ENCODE measurements around the gene LPAR1. TPM values are rescaled to one million over a fixed set of nuclear protein-coding genes. Genes with fewer than 3 reads are reported as not detected.

The LPAR1 gene
- total RNA-seq, 1 experiment from 2014 or later, result 0.21 TPM

DNA sequence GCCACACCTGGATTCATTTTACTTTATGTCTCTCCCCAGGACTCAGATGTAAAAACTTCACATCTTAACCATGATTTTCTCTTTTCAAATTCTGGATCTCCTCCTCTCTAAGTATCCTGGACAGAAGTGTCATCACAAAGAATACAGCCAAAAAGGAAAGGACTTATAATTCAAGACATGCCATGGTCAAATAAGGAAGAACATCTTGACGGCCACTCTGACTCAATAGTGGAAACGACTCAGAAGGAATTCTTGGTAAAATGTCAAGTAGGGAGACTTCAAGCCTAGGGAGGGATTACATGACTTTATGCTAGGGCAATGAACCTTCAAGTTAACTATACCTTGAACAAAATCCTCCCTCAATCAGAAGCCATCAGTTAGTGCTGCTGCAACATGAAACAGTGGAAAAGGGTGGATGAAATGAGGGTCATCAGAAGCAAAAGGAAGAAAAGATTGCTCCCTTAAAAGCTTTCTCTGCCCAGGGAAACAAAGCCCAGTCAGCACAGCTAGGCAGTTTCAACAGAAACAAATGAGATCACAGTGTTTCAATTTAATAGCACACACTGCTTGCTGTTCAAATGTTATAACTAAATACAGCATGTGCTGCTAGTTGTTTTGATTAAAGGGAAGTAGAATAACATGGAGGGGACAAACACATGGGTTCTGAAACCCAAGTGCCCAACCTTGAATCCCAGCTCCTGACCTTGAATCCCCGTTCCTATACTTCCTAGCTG is 101.4 kb downstream of the LPAR1 start:
- Mint-ChIP-seq H3K9me3 (ENCODE audit: unreplicated experiment) (no peaks in the 10 kb centered on the region), H3K4me3 (ENCODE audit: unreplicated experiment) (no peak overlapping the region), H3K36me3 (ENCODE audit: insufficient read depth, unreplicated experiment) (no peaks in the 10 kb centered on the region), H3K27ac (ENCODE audit: low read depth, unreplicated experiment) (no peak overlapping the region), H3K4me1 (ENCODE audit: insufficient read depth, unreplicated experiment) (peaks cover 6% of the 10 kb centered on the region), H3K27me3 (ENCODE audit: insufficient read depth, unreplicated experiment) (no peaks in the 10 kb centered on the region)
- ChIA-PET CTCF (no interaction called here), POLR2A (no interaction called here)
- DNase-seq (ENCODE audit: unreplicated experiment), result no peak
- intact Hi-C loops (cut with micrococcal nuclease), result no loop called here
- TF ChIP-seq, protein P1, sequence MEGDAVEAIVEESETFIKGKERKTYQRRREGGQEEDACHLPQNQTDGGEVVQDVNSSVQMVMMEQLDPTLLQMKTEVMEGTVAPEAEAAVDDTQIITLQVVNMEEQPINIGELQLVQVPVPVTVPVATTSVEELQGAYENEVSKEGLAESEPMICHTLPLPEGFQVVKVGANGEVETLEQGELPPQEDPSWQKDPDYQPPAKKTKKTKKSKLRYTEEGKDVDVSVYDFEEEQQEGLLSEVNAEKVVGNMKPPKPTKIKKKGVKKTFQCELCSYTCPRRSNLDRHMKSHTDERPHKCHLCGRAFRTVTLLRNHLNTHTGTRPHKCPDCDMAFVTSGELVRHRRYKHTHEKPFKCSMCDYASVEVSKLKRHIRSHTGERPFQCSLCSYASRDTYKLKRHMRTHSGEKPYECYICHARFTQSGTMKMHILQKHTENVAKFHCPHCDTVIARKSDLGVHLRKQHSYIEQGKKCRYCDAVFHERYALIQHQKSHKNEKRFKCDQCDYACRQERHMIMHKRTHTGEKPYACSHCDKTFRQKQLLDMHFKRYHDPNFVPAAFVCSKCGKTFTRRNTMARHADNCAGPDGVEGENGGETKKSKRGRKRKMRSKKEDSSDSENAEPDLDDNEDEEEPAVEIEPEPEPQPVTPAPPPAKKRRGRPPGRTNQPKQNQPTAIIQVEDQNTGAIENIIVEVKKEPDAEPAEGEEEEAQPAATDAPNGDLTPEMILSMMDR (IDR thresholded peaks at IDR 0.05; ENCODE audit: unreplicated experiment), result no peak
- no TSS peak for BruUV-seq (replicated peaks)

DNA sequence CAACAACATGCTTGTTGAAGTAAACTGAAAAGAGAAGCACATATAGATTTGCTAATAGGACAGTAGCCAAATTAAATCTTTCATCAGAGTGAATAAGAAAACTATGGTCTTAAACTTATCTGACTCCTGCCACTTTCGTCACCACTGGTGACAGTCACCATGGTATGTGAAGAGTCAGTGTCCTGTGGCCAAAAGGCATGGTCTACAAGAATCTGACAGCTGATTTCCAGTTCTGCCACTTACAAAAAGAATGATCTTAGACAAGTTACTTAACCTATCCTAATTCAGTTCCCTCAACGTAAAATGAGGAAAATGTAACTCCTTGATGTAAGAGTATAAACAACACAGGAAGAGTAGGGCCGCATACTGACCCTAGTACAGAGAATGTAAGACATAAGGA is 102.0 kb downstream of the LPAR1 start:
- Mint-ChIP-seq H3K4me3 (ENCODE audit: unreplicated experiment) (no peak overlapping the region), H3K9me3 (ENCODE audit: unreplicated experiment) (no peaks in the 10 kb centered on the region), H3K27me3 (ENCODE audit: insufficient read depth, unreplicated experiment) (no peaks in the 10 kb centered on the region), H3K36me3 (ENCODE audit: insufficient read depth, unreplicated experiment) (no peaks in the 10 kb centered on the region), H3K4me1 (ENCODE audit: insufficient read depth, unreplicated experiment) (peaks cover 6% of the 10 kb centered on the region), H3K27ac (ENCODE audit: low read depth, unreplicated experiment) (no peak overlapping the region)
- DNase-seq (ENCODE audit: unreplicated experiment), result no peak
- TF ChIP-seq, protein P1 (IDR thresholded peaks at IDR 0.05; ENCODE audit: unreplicated experiment), result no peak
- CTCF ChIA-PET, result no interaction called here
- intact Hi-C loops (cut with micrococcal nuclease), result no loop called here
- POLR2A ChIA-PET, result no interaction called here
- BruUV-seq (replicated peaks), result no TSS peak

DNA sequence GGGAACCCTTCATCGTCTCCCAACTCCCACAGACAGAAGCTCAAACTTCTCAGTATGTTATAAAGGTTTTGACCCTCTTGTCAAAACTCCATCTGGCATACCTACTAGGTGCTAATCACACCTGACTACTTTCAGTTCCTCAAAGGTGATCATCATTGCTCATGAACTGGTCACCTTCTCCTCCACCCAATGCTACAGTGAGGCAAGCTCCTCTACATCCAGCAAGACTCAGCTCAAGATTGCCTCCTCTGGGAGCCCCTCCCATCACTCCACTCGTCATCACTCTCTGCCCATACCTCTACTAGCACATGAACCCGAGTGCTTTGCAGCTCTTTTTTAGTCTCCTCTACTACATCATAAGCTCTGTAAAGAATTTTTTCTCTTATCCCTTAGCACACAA is 102.4 kb downstream of the LPAR1 start:
- Mint-ChIP-seq H3K27ac (ENCODE audit: low read depth, unreplicated experiment) (no peak overlapping the region), H3K36me3 (ENCODE audit: insufficient read depth, unreplicated experiment) (no peaks in the 10 kb centered on the region), H3K4me1 (ENCODE audit: insufficient read depth, unreplicated experiment) (peaks cover 6% of the 10 kb centered on the region), H3K27me3 (ENCODE audit: insufficient read depth, unreplicated experiment) (no peaks in the 10 kb centered on the region), H3K4me3 (ENCODE audit: unreplicated experiment) (no peak overlapping the region), H3K9me3 (ENCODE audit: unreplicated experiment) (no peaks in the 10 kb centered on the region)
- ChIA-PET POLR2A (no interaction called here), CTCF (interaction anchor here (0.6 to 1.2 kb wide), 2 partner anchors 35 to 333 kb away, joined by 4 read pairs; no protein-coding TSS in a partner anchor)
- BruUV-seq (replicated peaks), result no TSS peak
- no peak for DNase-seq (ENCODE audit: unreplicated experiment)
- TF ChIP-seq, protein P1 (IDR thresholded peaks at IDR 0.05; ENCODE audit: unreplicated experiment), result no peak
- intact Hi-C loops (cut with micrococcal nuclease), result no loop called here

DNA sequence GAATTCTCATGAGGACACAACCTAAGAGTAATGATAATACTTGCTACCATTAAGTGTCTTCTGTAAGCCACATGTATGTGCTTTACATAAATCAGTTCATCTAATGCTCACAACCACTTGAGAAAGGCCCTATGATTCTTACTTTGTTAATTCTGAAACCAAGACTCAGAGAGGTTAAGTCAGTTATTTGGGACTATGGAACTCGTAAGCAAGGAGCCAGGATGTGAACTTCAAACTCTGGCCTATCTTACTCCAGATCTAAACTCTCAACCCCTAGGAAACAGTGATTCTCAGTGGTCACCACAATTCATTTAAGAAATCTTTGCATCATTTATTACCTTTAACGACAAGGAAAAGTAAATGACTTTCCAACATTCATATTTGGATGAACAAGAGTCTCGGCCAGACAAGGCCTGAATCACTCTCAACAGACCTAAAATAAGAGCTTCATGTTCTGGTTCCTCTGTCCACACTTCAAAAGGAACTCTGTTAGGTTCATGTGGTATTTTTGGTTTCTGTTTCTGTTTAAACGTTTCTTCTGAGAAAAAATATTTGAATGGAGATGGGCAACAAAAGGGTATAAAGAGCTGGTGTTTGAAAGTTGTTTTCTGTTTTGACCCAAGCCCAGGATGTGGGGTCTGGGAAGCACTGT is 104.8 kb downstream of the LPAR1 start:
- Mint-ChIP-seq H3K36me3 (ENCODE audit: insufficient read depth, unreplicated experiment) (no peaks in the 10 kb centered on the region), H3K4me1 (ENCODE audit: insufficient read depth, unreplicated experiment) (peaks cover 2% of the 10 kb centered on the region), H3K4me3 (ENCODE audit: unreplicated experiment) (no peak overlapping the region), H3K27ac (ENCODE audit: low read depth, unreplicated experiment) (no peak overlapping the region), H3K27me3 (ENCODE audit: insufficient read depth, unreplicated experiment) (no peaks in the 10 kb centered on the region), H3K9me3 (ENCODE audit: unreplicated experiment) (no peaks in the 10 kb centered on the region)
- CTCF ChIA-PET, result interaction anchor here (0.6 to 0.7 kb wide), 2 partner anchors 189 to 285 kb away, joined by 3 read pairs; no protein-coding TSS in a partner anchor
- TF ChIP-seq, protein P1 (IDR thresholded peaks at IDR 0.05; ENCODE audit: unreplicated experiment), result no peak
- POLR2A ChIA-PET, result interaction anchor here (0.7 kb wide), 1 partner anchor 218 kb away, joined by 3 read pairs; no protein-coding TSS in a partner anchor
- DNase-seq (ENCODE audit: unreplicated experiment), result no peak
- no TSS peak for BruUV-seq (replicated peaks)
- intact Hi-C loops (cut with micrococcal nuclease), result no loop called here
